SK-N-MC (cell line): Measurements from ENCODE around the gene MLLT3.

Experiments
- EZH2 ChIP-seq: fragments of 200-600 bp; sonication (generic); IDR thresholded peaks from one replicate; pipeline ENCODE4 v1.6.1; 2017; ENCODE audit warnings: antibody characterized with exemption
- FOXP2 ChIP-seq: optimal IDR thresholded peaks from 2 replicates; pipeline ENCODE3; 2011; ENCODE audit warnings: mild to moderate bottlenecking, moderate library complexity; ENCODE audit not compliant: insufficient read depth; ENCODE audit errors: extremely low read length, control extremely low read depth
- POLR2AphosphoS5 ChIP-seq: IDR thresholded peaks from 2 replicates; pipeline ENCODE4 v1.6.1; 2012; ENCODE audit warnings: mild to moderate bottlenecking, low read depth, low read length, borderline replicate concordance

DNA sequence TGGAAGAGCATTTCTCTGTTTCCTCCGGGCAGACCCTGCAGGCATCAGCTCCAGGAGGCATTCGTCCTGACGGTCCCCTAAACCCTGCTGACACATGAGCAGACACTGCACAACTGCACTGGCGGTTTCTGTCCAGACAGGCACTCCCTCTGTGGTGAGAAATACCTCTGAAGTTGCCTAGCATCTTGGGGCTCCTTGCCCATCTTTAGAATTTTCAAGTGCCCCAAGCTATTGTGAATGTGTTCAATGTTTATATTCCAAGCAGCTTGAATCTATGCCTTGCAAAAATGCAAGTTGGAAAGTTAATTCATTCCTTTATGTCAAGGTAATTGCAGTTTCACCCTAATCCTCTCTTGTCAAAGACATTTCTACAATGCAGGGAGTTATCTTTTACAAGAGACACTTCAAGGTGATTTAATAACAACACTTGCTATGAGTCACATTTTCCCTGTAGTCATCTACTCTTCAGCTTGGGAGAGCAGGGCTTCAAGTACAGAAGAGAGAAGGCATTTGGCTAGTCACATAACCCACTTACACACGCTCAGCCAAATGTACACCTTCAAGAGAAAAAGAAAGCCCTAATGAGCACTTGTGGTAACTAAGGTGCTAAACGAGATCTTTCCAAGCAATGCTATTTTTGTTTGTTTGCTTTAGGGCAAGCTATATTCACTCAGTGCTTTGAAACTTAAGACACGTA, 302.5 kb downstream of the MLLT3 start:
- TF ChIP-seq EZH2 (no peak), POLR2AphosphoS5 (no peak), FOXP2 (no peak)
